GM20431 (cell line): ENCODE results near the gene CTAG1A.
"Not testable (repeated sequence)": the region's sequence is repeated elsewhere in the genome, so short reads cannot be mapped to it uniquely, and the experiment has no call there.

Experiments
- in situ Hi-C: fragments of 300-500 bp; cut with MseI, MboI; formaldehyde crosslinking; loops from one replicate; pipeline ENCODE4 v1.15.0; 2020; ENCODE audit warnings: low sequenced_read_pairs; ENCODE audit not compliant: unreplicated experiment

The CTAG1A gene

GRCh38 chrX:154607976-154608375, 23.0 kb downstream of the CTAG1A start:
- in situ Hi-C loops: not testable (repeated sequence)

- in situ Hi-C loops: not testable (repeated sequence)
Observed at GRCh38 chrX:154608823-154609222, 23.9 kb downstream of the CTAG1A start.

GRCh38 chrX:154611146-154611545, 26.2 kb downstream of the CTAG1A start:
- in situ Hi-C loops: not testable (repeated sequence)

- in situ Hi-C loops: not testable (repeated sequence)
Observed at GRCh38 chrX:154613586-154613985, 28.7 kb downstream of the CTAG1A start.

- in situ Hi-C loops: not testable (repeated sequence)
Observed at GRCh38 chrX:154619182-154619581, 34.2 kb downstream of the CTAG1A start, which contains the start of gene CTAG1B. Gene CTAG1B, minus strand, starts transcription at chrX:154619282. Its CDS starts 64 bp downstream, at chrX:154619218.

- in situ Hi-C loops: not testable (repeated sequence)
Observed at GRCh38 chrX:154620767-154621414, 36.0 kb downstream of the CTAG1A start.

GRCh38 chrX:154628960-154629359, 44.0 kb downstream of the CTAG1A start:
- in situ Hi-C loops: not testable (repeated sequence)

GRCh38 chrX:154630949-154631348, 46.0 kb downstream of the CTAG1A start:
- in situ Hi-C loops: not testable (repeated sequence)

GRCh38 chrX:154633661-154634060, 48.7 kb downstream of the CTAG1A start:
- in situ Hi-C loops: not testable (repeated sequence)
